Testis (tissue), 2 donors: ENCODE data around the gene LYVE1.

Experiments
- POLR2A ChIP-seq: fragments of 450-650 bp; IDR thresholded peaks from one replicate; pipeline ENCODE4 v1.6.1; 2017; ENCODE audit warnings: antibody characterized with exemption, mild to moderate bottlenecking, moderate library complexity
- TF ChIP-seq, protein P1 (sequence below), 3 experiments: fragments of 450-650 bp in 2 of 3; fragments of 200-600 bp in 1 of 3; sonication (generic) in 1 of 3; IDR thresholded peaks; one replicate each; pipeline ENCODE4 v1.5.1; 2016 to 2019; ENCODE audit warnings: antibody characterized with exemption in 3 of 3, mild to moderate bottlenecking in 2 of 3, moderate library complexity in 1 of 3

DNA sequence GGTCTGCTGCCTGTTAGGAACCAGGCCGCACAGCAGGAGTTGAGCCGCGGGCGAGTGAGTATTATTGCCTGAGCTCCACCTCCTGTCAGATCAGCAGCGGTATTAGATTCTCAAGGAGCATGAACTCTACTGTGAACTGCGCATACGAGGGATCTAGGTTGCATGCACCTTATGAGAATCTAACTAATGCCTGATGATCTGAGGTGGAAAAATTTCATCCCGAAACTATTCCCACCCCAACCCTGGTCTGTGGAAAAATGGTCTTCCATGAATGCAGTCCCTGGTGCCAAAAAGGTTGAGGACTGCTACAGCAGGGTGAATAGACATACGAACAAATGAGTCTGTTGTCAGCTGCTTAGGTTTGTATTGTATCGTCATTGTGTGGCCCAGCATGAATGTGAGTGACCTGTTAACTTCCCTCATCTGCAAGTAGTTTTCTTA, 57.3 kb downstream of the LYVE1 start:
- TF ChIP-seq, protein P1, sequence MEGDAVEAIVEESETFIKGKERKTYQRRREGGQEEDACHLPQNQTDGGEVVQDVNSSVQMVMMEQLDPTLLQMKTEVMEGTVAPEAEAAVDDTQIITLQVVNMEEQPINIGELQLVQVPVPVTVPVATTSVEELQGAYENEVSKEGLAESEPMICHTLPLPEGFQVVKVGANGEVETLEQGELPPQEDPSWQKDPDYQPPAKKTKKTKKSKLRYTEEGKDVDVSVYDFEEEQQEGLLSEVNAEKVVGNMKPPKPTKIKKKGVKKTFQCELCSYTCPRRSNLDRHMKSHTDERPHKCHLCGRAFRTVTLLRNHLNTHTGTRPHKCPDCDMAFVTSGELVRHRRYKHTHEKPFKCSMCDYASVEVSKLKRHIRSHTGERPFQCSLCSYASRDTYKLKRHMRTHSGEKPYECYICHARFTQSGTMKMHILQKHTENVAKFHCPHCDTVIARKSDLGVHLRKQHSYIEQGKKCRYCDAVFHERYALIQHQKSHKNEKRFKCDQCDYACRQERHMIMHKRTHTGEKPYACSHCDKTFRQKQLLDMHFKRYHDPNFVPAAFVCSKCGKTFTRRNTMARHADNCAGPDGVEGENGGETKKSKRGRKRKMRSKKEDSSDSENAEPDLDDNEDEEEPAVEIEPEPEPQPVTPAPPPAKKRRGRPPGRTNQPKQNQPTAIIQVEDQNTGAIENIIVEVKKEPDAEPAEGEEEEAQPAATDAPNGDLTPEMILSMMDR (IDR thresholded peaks at IDR 0.05): no peak
- TF ChIP-seq POLR2A: no peak
